ENCODE results near the gene AP2A1. TPM values are rescaled to one million over a fixed set of nuclear protein-coding genes. Genes with fewer than 3 reads are reported as not detected.

AP2A1 gene
- total and polyA plus RNA-seq, 10 of the 15 experiments (the other 5 are each of a cell fraction or from before 2014, with no cell fraction given): 0.68 to 78.8 (median 33.8) TPM

DNA sequence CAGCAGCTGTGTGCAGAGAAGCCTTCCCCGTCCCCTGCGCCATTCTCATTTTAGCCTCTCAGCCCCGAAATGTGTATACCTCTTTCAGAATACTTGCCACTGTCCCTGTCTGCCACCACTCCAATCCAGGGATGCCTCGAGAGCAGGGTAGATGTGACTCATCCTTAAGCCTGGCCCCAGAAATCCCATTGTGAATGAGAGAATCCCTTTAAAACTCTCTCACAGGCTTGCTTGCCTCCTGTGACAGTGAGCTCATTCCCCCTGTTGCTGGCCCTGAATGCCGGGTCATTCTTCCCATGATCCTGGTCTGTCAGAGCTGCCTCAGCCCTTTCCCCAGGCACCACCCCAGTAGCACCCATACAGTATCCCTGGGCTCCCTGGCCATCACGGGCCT is 9.6 kb downstream of the AP2A1 start (continued):
- TF ChIP-seq, protein P1, sequence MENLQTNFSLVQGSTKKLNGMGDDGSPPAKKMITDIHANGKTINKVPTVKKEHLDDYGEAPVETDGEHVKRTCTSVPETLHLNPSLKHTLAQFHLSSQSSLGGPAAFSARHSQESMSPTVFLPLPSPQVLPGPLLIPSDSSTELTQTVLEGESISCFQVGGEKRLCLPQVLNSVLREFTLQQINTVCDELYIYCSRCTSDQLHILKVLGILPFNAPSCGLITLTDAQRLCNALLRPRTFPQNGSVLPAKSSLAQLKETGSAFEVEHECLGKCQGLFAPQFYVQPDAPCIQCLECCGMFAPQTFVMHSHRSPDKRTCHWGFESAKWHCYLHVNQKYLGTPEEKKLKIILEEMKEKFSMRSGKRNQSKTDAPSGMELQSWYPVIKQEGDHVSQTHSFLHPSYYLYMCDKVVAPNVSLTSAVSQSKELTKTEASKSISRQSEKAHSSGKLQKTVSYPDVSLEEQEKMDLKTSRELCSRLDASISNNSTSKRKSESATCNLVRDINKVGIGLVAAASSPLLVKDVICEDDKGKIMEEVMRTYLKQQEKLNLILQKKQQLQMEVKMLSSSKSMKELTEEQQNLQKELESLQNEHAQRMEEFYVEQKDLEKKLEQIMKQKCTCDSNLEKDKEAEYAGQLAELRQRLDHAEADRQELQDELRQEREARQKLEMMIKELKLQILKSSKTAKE (IDR thresholded peaks at IDR 0.05; ENCODE audit: low read depth, poor library complexity, severe bottlenecking): no peak
- TF ChIP-seq RCOR1 (conservative IDR thresholded peaks at IDR 0.05; ENCODE audit: low read depth, low read length) (no peak), ZZZ3 (IDR thresholded peaks at IDR 0.05; ENCODE audit: control insufficient read depth, insufficient read length, low read depth) (no peak), CBX5 (IDR thresholded peaks at IDR 0.05; ENCODE audit: low read depth) (no peak)

DNA sequence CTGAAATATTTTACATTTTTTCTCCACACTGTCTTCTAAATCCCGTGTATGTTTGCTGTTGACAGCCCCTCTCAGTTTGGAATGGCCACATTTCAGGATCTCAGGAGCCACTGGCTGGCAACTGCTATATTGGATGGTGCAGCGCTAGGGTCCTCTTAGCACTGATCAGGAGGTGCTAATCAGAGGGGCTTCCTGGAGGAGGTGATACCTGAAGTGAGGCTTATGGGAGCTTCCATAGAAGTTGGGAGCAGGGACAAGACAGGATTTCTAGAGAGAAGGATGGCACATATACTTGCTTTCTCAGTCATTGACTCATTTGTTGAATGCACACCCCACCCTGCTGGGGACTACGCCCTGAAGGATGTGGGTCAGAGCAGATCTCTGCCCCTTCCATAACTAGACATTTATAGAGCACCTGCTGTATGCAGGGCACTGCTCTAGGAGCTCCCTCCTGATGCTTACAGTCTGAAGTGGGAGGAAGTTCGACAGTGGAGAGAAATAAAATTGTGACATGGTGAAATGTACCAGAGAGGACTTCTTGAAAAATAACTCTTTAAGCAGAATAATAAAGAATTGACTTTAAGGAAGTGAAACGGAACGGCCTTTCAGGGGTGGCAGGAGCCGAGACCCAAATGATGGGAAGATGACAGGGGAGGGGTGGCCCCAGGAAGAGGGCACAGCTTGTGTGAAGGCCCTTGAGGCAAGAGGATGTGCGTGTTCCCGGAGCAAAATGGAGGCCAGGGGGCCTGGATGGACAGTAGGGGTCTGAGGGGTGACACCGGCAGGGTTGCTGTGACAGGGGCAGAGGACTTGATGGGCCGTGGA is 13.1 kb downstream of the AP2A1 start:
- 35% methylated on average over 11 of the region's 11 CpGs for WGBS (ENCODE audit: insufficient coverage, insufficient replicate concordance, low lambda C conversion rate, missing lambda C conversion rate)
- H2AFZ ChIP-seq (ENCODE audit: control insufficient read depth, low read depth, low read length): no peak overlapping the region
- H3K4me1 ChIP-seq (ENCODE audit: control insufficient read depth, insufficient read depth, low read length): peaks cover 11% of the 10 kb centered on the region
- POLR2A ChIA-PET: interaction anchor here (0.5 to 0.8 kb wide), 2 partner anchors 8 to 85 kb away, joined by 3 to 7 read pairs; no protein-coding TSS in a partner anchor
- CTCF ChIA-PET: interaction anchor here (1.0 kb wide), 1 partner anchor 62 kb away, joined by 3 read pairs; no protein-coding TSS in a partner anchor
- in situ Hi-C loops (cut with MboI) (no loop called here), intact Hi-C loops (cut with micrococcal nuclease; ENCODE audit: unreplicated experiment) (no loop called here)
- no TSS peak for BruUV-seq (replicated peaks)
- DNase-seq (ENCODE audit: low read depth, low spot score) (peak; percentile 3), FAIRE-seq (no peak), ATAC-seq (peak; percentile 61)
- no peaks in the 10 kb centered on the region for H4K20me1 ChIP-seq (ENCODE audit: control insufficient read depth, insufficient read depth)
- SMC1A ChIA-PET (ENCODE audit: uncharacterized antibody, unreplicated experiment): no interaction called here
- peaks cover 3 to 9% of the 10 kb centered on the region in 2 experiments; a peak in 3 of 4 replicates for H3K36me3 ChIP-seq (ENCODE audit: control insufficient read depth in 2 of 2, insufficient read depth in 2 of 2, low read length in 1 of 2)
- no peaks in the 10 kb centered on the region for H3K27me3 ChIP-seq (replicated peaks in 1 of 2; ENCODE audit: control insufficient read depth in 2 of 2, insufficient read depth in 2 of 2, low read length in 1 of 2)
- peak; percentile 78; the same call in 1 of the 2 replicates for TF ChIP-seq SPI1 (IDR thresholded peaks at IDR 0.05; ENCODE audit: borderline replicate concordance, insufficient read depth, low read depth, low read length)
- TF ChIP-seq ZNF24 (IDR thresholded peaks at IDR 0.05): no peak
- TF ChIP-seq, protein P2, sequence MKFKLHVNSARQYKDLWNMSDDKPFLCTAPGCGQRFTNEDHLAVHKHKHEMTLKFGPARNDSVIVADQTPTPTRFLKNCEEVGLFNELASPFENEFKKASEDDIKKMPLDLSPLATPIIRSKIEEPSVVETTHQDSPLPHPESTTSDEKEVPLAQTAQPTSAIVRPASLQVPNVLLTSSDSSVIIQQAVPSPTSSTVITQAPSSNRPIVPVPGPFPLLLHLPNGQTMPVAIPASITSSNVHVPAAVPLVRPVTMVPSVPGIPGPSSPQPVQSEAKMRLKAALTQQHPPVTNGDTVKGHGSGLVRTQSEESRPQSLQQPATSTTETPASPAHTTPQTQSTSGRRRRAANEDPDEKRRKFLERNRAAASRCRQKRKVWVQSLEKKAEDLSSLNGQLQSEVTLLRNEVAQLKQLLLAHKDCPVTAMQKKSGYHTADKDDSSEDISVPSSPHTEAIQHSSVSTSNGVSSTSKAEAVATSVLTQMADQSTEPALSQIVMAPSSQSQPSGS (IDR thresholded peaks at IDR 0.05; ENCODE audit: low read length): no peak
- TF ChIP-seq IKZF1 (conservative IDR thresholded peaks at IDR 0.05): 0 out of 2 replicates have a peak, but pooled peaks have one; percentile 14
- TF ChIP-seq WRNIP1 (IDR thresholded peaks at IDR 0.05; ENCODE audit: borderline replicate concordance, low read depth, low read length): no peak
- no peak for TF ChIP-seq POLR2AphosphoS5 (IDR thresholded peaks at IDR 0.05; ENCODE audit: low read length)
- peak in 1 of 2 experiments; percentile 20; a peak in 1 of 4 replicates for TF ChIP-seq IKZF2 (IDR thresholded peaks at IDR 0.05)
- no peak overlapping the region for H3K9ac ChIP-seq (ENCODE audit: control insufficient read depth, insufficient read depth, low read length)
- H3K4me2 ChIP-seq (ENCODE audit: control insufficient read depth, insufficient read depth): peak overlapping the region; percentile 49; the same call in 1 of the 2 replicates
- H3K27ac ChIP-seq (ENCODE audit: control insufficient read depth, insufficient read depth): peak overlapping the region; percentile 8; the same call in 1 of the 2 replicates
- no peaks in the 10 kb centered on the region; the same call in 1 of the 2 replicates for H3K79me2 ChIP-seq (ENCODE audit: control insufficient read depth, insufficient read depth, low read length)
- no peak overlapping the region for H3K4me3 ChIP-seq
- RAD21 ChIA-PET (ENCODE audit: unreplicated experiment): no interaction called here
- H3K9me3 ChIP-seq (replicated peaks; ENCODE audit: control insufficient read depth, insufficient read depth, low read length): no peaks in the 10 kb centered on the region; the same call in 2 of the 3 replicates

Data from GM12878 (cell line).